Gastrocnemius medialis (tissue), 4 donors: ENCODE data around the gene UTY. TPM values are rescaled to one million over a fixed set of nuclear protein-coding genes. Genes with fewer than 3 reads are reported as not detected.

Experiments used
- ATAC-seq, 2 donors: fragments of 150-250 bp; one replicate each; pipeline ENCODE4 v1.9.1; 2016
- DNase-seq, 2 donors: peaks; one replicate each; pipeline ENCODE4 v3.0.0-alpha.2; 2019
- H3K27ac ChIP-seq, 4 donors: fragments of 200-600 bp; sonication (generic); 1 replicate in 1 of 4; 2 replicates in 3 of 4; pipeline ENCODE4 v1.5.1; 2016 to 2018; ENCODE audit warnings: mild to moderate bottlenecking in 2 of 4, moderate library complexity in 1 of 4
- H3K27me3 ChIP-seq, 3 donors: fragments of 200-600 bp; sonication (generic) in 2 of 3; 1 replicate in 1 of 3; 2 replicates in 2 of 3; pipeline versions ENCODE4 v1.5.1 to v1.6.0; 2016 to 2019; ENCODE audit warnings: mild to moderate bottlenecking in 1 of 3, moderate library complexity in 1 of 3
- H3K36me3 ChIP-seq, 2 donors: fragments of 200-600 bp; sonication (generic) in 1 of 2; one replicate each; pipeline ENCODE4 v1.5.1; 2017 to 2018
- H3K4me1 ChIP-seq, 2 donors: fragments of 200-600 bp; sonication (generic) in 1 of 2; one replicate each; pipeline ENCODE4 v1.5.1; 2016 to 2017; ENCODE audit warnings: mild to moderate bottlenecking in 2 of 2
- H3K4me3 ChIP-seq, 4 donors: fragments of 200-600 bp; sonication (generic) in 3 of 4; 1 replicate in 1 of 4; 2 replicates in 3 of 4; pipeline ENCODE4 v1.5.1; 2016 to 2019; ENCODE audit warnings: mild to moderate bottlenecking in 2 of 4
- H3K9me3 ChIP-seq, 3 donors: fragments of 200-600 bp; sonication (generic) in 2 of 3; 1 replicate in 1 of 3; 2 replicates in 2 of 3; pipeline ENCODE4 v1.5.1; 2016 to 2019
- CTCF ChIP-seq, 5 experiments: fragments of 450-650 bp in 3 of 5; fragments of 200-600 bp in 2 of 5; sonication (generic) in 2 of 5; IDR thresholded peaks in 4 of 5; conservative IDR thresholded peaks in 1 of 5; 1 replicate in 4 of 5; 2 replicates in 1 of 5; pipeline ENCODE4 v1.5.1; 2016 to 2019; ENCODE audit warnings: antibody characterized with exemption in 5 of 5, mild to moderate bottlenecking in 3 of 5, moderate library complexity in 3 of 5
- POLR2A ChIP-seq, 2 donors: fragments of 450-650 bp; IDR thresholded peaks; one replicate each; pipeline ENCODE4 v1.6.1; 2017; ENCODE audit warnings: antibody characterized with exemption in 2 of 2, mild to moderate bottlenecking in 2 of 2, moderate library complexity in 2 of 2
- in situ Hi-C, 4 donors: fragments of 200-750 bp; cut with MboI; loops; one replicate each; pipeline versions ENCODE4 v1.15.0 to v1.8.0; 2017; ENCODE audit warnings: low sequenced_read_pairs in 4 of 4
- intact Hi-C: fragments of 100-400 bp; cut with DNase I; formaldehyde crosslinking; loops from one replicate; pipeline ENCODE4 v1.15.1; 2023; ENCODE audit warnings: low total_unique reads
- total RNA-seq, 4 donors: library from RNA; depleted of rRNA; stranded (reverse); fragments of >200 nt; gene quantifications; one replicate each; pipeline versions ENCODE4 v1.1.0 to v1.2.3, GENCODE V29; 2016

The UTY gene
- total RNA-seq, 4 donors from 2014 or later = 17.2 to 39.4 TPM; not detected in 2

- H3K27me3 ChIP-seq = no peaks in the 10 kb centered on the region
- H3K4me1 ChIP-seq = no peaks in the 10 kb centered on the region
- no peak overlapping the region for H3K27ac ChIP-seq
- ATAC-seq (no peak), DNase-seq (no peak)
- no peaks in the 10 kb centered on the region for H3K9me3 ChIP-seq
- intact Hi-C loops (no loop called here), in situ Hi-C loops (no loop called here)
- no peak for TF ChIP-seq CTCF (IDR thresholded peaks at IDR 0.05 in 4 of 5, conservative IDR thresholded peaks at IDR 0.05 in 1 of 5)
- TF ChIP-seq POLR2A (IDR thresholded peaks at IDR 0.05) = no peak
- H3K4me3 ChIP-seq = no peak overlapping the region
- H3K36me3 ChIP-seq = no peaks in the 10 kb centered on the region
These were observed 274.6 kb downstream of the UTY start for GRCh38 chrY:13205214-13205613.

Other genes starting within 250 kb of the UTY start
- not detected for gene TMSB4Y, start 223.9 kb upstream of the UTY start, total RNA-seq